ENCODE measurements around the gene CRIP1. TPM values are rescaled to one million over a fixed set of nuclear protein-coding genes. Genes with fewer than 3 reads are reported as not detected.

The CRIP1 gene, protein sequence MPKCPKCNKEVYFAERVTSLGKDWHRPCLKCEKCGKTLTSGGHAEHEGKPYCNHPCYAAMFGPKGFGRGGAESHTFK
- total RNA-seq = 0.21 TPM in 1 of 2 replicates, not detected in the other

DNA sequence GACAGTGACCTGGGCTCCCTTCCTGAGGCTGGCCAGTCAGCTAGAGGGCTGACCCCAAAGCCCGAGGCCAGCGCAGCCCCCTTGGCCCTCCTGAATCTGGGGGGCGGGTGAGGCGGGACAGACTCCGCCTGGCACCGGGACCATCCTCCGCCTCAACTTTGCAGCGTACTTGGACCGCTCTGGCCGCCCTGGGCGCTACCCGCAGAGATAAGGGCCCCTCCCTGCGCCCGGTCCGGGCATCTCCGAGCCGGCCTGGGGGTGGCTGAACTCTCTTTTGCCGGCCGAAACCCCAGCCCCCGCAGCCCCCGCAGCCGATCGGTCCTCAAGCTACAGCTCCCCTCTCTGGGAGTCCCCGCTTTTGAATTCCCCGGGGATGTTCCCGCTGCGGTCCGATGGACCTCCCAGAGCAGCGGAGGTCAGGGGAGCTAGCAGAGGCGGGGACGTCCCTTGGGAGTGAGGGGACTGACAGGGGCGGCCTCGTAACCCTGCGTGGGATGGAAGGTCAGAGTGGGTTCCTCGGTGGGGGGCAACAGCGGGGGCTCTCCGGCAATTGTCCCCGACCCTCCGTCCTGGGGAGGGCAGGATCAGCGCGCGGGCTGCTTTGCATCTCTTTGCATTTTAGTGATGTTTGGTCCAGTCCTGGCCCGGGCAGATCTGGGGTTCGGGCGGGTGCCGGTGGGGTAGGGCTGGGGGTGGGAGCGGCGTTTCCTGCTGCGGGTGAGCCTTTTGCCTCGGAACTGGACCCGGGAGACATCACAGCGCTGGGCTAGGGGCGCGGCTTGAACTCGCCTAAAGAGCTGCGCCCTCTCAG is at the start of gene CRIP1:
CRIP1 (plus strand) TSS at position 724 of the 811 bp plus-strand sequence. CDS start 374 bp downstream, outside the sequence.

GRCh38 chr14:105474483-105475268 is 12.0 kb upstream of the CRIP1 start, which contains the start of gene CRIP2:
TSS of gene CRIP2 (plus strand) at chr14:105474821. CDS start at chr14:105474863, 42 bp downstream.

GRCh38 chr14:105490572-105491365 is 4.1 kb downstream of the CRIP1 start, which contains the start of gene TEDC1:
TSS of gene TEDC1 (plus strand) at chr14:105491246. CDS start at chr14:105491376, 130 bp downstream.

DNA sequence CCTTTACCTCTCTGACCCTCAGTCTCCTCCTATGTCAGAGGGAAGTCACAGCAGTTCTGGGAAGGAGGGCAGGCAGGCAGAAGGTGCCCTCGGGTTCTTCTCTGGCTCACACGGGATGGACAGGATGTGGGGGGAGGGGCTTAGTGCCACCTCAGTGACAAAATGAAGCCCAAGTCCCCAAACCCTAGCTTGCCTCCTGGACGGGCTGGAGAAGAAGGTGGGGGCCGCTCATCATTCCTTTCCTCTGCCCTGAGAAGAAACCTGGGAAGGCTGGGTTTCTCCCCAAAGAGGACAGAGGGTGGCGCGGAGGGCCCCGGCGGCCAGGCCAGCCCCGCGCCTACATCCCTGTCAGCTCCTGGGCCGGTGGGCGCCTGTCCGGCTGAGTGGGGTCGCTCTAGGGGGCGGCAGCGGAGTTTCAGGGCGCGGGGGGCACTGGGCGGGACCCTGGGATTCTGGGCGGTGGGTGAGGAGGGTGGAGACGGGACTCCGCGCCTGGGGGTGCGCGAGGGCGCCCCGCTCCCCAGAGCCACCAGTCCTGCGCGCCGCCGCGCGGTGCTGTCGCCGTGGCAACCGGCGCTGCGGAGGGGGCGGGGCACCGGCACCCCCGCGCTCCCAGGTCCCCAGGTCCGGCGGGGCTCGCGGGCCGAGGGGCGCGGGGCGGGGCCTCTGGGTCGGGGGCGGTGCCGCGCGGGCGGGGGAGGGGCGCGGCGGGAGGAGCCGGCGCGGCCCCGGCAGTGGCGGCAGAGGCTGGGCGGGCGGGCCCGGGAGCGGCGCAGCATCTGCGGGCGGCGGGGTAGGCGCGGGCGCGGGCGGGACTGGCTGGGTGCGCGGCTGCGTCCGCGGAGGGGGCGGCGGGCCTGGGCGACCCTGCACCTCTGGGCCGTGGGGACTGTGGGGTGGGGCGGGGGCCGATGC is 39.4 kb downstream of the CRIP1 start, which contains the start of gene TMEM121:
TMEM121 (plus strand) TSS at position 723 of the 915 bp plus-strand sequence. CDS start 2,252 bp downstream, outside the sequence.

Other genes with a start within 250 kb of the CRIP1 start
- 52.6 and 55.0 TPM in 2 replicates for gene BTBD6, start 238.4 kb upstream of the CRIP1 start, total RNA-seq
- 15.4 and 31.3 TPM in 2 replicates for gene BRF1, start 185.9 kb upstream of the CRIP1 start, total RNA-seq
- 37.6 and 96.2 TPM in 2 replicates for gene PACS2, start 172.1 kb upstream of the CRIP1 start, total RNA-seq
- 0.28 and 0.34 TPM in 2 replicates for gene TEX22, start 88.3 kb upstream of the CRIP1 start, total RNA-seq
- 26.7 and 56.9 TPM in 2 replicates for gene MTA1, start 67.1 kb upstream of the CRIP1 start, total RNA-seq
- gene CRIP2, start 12.1 kb upstream of the CRIP1 start, total RNA-seq = 2.1 and 21.8 TPM in 2 replicates
- gene TEDC1, start 4.4 kb downstream of the CRIP1 start, total RNA-seq = 3.7 and 3.8 TPM in 2 replicates
- 0.34 and 1.4 TPM in 2 replicates for gene TMEM121, start 39.7 kb downstream of the CRIP1 start, total RNA-seq

Measured in nasal cavity respiratory epithelium epithelial cell of viscerocranial mucosa (primary cell).